ENCODE results near the gene C2orf78. TPM values are rescaled to one million over a fixed set of nuclear protein-coding genes. Genes with fewer than 3 reads are reported as not detected.

The C2orf78 gene
- total and polyA plus RNA-seq, 10 of the 15 experiments (the other 5 are each of a cell fraction or from before 2014, with no cell fraction given), result 0.08 to 0.82 (median 0.40) TPM

- Histone ChIP-seq H3K79me2 (ENCODE audit: control insufficient read depth, insufficient read depth, low read length) (peaks cover 34% of the 10 kb centered on the region), H3K27me3 (replicated peaks in 1 of 2; ENCODE audit: control insufficient read depth in 2 of 2, insufficient read depth in 2 of 2, low read length in 1 of 2) (no peaks in the 10 kb centered on the region), H3K4me3 (peak within 1 kb of the TSS; percentile 95), H3K4me2 (ENCODE audit: control insufficient read depth, insufficient read depth) (peak within 1 kb of the TSS; percentile 63), H3K4me1 (ENCODE audit: control insufficient read depth, insufficient read depth, low read length) (peaks cover 4% of the 10 kb centered on the region; the same call in 1 of the 2 replicates), H3K27ac (ENCODE audit: control insufficient read depth, insufficient read depth) (peak within 1 kb of the TSS; percentile 91), H3K9ac (ENCODE audit: control insufficient read depth, insufficient read depth, low read length) (peak within 1 kb of the TSS; percentile 88), H3K9me3 (replicated peaks; ENCODE audit: control insufficient read depth, insufficient read depth, low read length) (no peaks in the 10 kb centered on the region), H3K36me3 (ENCODE audit: control insufficient read depth in 2 of 2, insufficient read depth in 2 of 2, low read length in 1 of 2) (peaks cover 0 to 4% of the 10 kb centered on the region in 2 experiments; a peak in 1 of 4 replicates), H2AFZ (ENCODE audit: control insufficient read depth, low read depth, low read length) (peak within 1 kb of the TSS; percentile 88), H4K20me1 (ENCODE audit: control insufficient read depth, insufficient read depth) (no peaks in the 10 kb centered on the region)
- DNase-seq (ENCODE audit: low read depth, low spot score), result peak; percentile 94
- intact Hi-C loops (cut with micrococcal nuclease; ENCODE audit: unreplicated experiment), result no loop called here
- ChIA-PET SMC1A (ENCODE audit: uncharacterized antibody, unreplicated experiment) (interaction anchor here (0.5 kb wide), 1 partner anchor 8 kb away, joined by 3 read pairs; no protein-coding TSS in a partner anchor), RAD21 (ENCODE audit: unreplicated experiment) (no interaction called here), POLR2A (interaction anchor here (0.7 kb wide), 1 partner anchor 43 kb away, joined by 3 read pairs; the partner anchor contains the start of gene TPRKB), CTCF (interaction anchor here (0.7 to 1.0 kb wide), 3 partner anchors 16 to 126 kb away, joined by 4 to 6 read pairs (median 4); no protein-coding TSS in a partner anchor)
- peak; percentile 98 for ATAC-seq
- in situ Hi-C loops (cut with MboI), result no loop called here
- peak; percentile 97 for FAIRE-seq
- BruUV-seq (replicated peaks), result no TSS peak
- WGBS (ENCODE audit: insufficient coverage, insufficient replicate concordance, low lambda C conversion rate, missing lambda C conversion rate), result 1% methylated on average over 40 of the region's 40 CpGs
- TF ChIP-seq ZBED1 (IDR thresholded peaks at IDR 0.05; ENCODE audit: borderline replicate concordance) (no peak), CHD2 (IDR thresholded peaks at IDR 0.05; ENCODE audit: borderline replicate concordance, low read depth, low read length) (no peak), RUNX3 (IDR thresholded peaks at IDR 0.05; ENCODE audit: low read length) (peak; percentile 5; the same call in 1 of the 2 replicates), MXI1 (IDR thresholded peaks at IDR 0.05; ENCODE audit: low read depth, low read length) (peak; percentile 65; the same call in 1 of the 2 replicates), YBX1 (IDR thresholded peaks at IDR 0.05) (no peak), MAX (IDR thresholded peaks at IDR 0.05; ENCODE audit: low read depth, low read length) (peak; percentile 83), CHD1 (IDR thresholded peaks at IDR 0.05; ENCODE audit: low read depth, low read length) (peak; percentile 49; the same call in 1 of the 2 replicates), NR2F1 (conservative IDR thresholded peaks at IDR 0.05) (peak; percentile 54; the same call in 1 of the 2 replicates), ZNF687 (IDR thresholded peaks at IDR 0.05) (peak; percentile 87; the same call in 1 of the 2 replicates), NBN (IDR thresholded peaks at IDR 0.05) (0 out of 2 replicates have a peak, but pooled peaks have one; percentile 42), SMARCA5 (IDR thresholded peaks at IDR 0.05) (peak; percentile 85; the same call in 1 of the 2 replicates), ZBTB40 (IDR thresholded peaks at IDR 0.05; ENCODE audit: borderline replicate concordance) (peak; percentile 65; the same call in 1 of the 2 replicates), ZSCAN29 (IDR thresholded peaks at IDR 0.05) (no peak)
Measured at GRCh38 chr2:73779467-73780236, 4.3 kb upstream of the C2orf78 start, which contains the start of gene DUSP11. TSS of gene DUSP11 (minus strand) at chr2:73780103. CDS start at chr2:73779974, 129 bp downstream.
